GM23338 (cell line): Measurements from ENCODE around the gene TMEM190.

Source experiments
- TF ChIP-seq, protein P1 (sequence below), 2 experiments: fragments of 200-600 bp in 1 of 2; sonication (generic) in 1 of 2; conservative IDR thresholded peaks; 2 replicates each; pipeline versions ENCODE4 v1.5.1 to v1.6.1; 2016 to 2017; ENCODE audit warnings: antibody characterized with exemption in 2 of 2, low read depth in 2 of 2, mild to moderate bottlenecking in 2 of 2, moderate library complexity in 1 of 2
- TF ChIP-seq, protein P2 (sequence below): IDR thresholded peaks from one replicate; pipeline ENCODE4 v1.6.1; 2018; ENCODE audit warnings: antibody characterized with exemption; ENCODE audit not compliant: unreplicated experiment

DNA sequence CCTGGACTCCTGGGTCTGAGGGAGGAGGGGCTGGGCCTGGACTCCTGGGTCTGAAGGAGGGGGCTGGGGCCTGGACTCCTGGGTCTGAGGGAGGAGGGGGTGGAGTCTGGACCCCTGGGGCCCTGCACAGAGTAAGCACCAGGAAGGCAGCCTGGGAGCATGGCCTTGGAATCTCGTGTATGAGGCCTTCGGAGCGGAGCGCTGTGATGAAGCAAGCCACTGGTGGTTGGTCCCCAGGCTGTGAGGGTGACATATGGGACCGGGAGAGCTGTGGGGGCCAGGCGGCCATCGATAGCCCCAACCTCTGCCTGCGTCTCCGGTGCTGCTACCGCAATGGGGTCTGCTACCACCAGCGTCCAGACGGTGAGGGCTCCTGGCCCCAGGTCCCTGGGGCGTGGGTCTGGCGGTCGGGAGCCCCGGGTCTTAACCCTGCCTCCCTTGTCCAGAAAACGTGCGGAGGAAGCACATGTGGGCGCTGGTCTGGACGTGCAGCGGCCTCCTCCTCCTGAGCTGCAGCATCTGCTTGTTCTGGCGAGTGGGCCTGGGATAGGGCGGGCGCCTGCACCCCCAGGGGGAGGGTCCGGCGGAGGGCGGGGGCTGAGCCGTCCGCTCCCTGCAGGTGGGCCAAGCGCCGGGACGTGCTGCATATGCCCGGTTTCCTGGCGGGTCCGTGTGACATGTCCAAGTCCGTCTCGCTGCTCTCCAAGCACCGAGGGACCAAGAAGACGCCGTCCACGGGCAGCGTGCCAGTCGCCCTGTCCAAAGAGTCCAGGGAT is 918 bp downstream of the TMEM190 start:
- TF ChIP-seq, protein P1, sequence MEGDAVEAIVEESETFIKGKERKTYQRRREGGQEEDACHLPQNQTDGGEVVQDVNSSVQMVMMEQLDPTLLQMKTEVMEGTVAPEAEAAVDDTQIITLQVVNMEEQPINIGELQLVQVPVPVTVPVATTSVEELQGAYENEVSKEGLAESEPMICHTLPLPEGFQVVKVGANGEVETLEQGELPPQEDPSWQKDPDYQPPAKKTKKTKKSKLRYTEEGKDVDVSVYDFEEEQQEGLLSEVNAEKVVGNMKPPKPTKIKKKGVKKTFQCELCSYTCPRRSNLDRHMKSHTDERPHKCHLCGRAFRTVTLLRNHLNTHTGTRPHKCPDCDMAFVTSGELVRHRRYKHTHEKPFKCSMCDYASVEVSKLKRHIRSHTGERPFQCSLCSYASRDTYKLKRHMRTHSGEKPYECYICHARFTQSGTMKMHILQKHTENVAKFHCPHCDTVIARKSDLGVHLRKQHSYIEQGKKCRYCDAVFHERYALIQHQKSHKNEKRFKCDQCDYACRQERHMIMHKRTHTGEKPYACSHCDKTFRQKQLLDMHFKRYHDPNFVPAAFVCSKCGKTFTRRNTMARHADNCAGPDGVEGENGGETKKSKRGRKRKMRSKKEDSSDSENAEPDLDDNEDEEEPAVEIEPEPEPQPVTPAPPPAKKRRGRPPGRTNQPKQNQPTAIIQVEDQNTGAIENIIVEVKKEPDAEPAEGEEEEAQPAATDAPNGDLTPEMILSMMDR (conservative IDR thresholded peaks at IDR 0.05; ENCODE audit: low read depth in 2 of 2): no peak
- TF ChIP-seq, protein P2, sequence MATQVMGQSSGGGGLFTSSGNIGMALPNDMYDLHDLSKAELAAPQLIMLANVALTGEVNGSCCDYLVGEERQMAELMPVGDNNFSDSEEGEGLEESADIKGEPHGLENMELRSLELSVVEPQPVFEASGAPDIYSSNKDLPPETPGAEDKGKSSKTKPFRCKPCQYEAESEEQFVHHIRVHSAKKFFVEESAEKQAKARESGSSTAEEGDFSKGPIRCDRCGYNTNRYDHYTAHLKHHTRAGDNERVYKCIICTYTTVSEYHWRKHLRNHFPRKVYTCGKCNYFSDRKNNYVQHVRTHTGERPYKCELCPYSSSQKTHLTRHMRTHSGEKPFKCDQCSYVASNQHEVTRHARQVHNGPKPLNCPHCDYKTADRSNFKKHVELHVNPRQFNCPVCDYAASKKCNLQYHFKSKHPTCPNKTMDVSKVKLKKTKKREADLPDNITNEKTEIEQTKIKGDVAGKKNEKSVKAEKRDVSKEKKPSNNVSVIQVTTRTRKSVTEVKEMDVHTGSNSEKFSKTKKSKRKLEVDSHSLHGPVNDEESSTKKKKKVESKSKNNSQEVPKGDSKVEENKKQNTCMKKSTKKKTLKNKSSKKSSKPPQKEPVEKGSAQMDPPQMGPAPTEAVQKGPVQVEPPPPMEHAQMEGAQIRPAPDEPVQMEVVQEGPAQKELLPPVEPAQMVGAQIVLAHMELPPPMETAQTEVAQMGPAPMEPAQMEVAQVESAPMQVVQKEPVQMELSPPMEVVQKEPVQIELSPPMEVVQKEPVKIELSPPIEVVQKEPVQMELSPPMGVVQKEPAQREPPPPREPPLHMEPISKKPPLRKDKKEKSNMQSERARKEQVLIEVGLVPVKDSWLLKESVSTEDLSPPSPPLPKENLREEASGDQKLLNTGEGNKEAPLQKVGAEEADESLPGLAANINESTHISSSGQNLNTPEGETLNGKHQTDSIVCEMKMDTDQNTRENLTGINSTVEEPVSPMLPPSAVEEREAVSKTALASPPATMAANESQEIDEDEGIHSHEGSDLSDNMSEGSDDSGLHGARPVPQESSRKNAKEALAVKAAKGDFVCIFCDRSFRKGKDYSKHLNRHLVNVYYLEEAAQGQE: no peak
